ENCODE results near the gene SHCBP1L.

DNA sequence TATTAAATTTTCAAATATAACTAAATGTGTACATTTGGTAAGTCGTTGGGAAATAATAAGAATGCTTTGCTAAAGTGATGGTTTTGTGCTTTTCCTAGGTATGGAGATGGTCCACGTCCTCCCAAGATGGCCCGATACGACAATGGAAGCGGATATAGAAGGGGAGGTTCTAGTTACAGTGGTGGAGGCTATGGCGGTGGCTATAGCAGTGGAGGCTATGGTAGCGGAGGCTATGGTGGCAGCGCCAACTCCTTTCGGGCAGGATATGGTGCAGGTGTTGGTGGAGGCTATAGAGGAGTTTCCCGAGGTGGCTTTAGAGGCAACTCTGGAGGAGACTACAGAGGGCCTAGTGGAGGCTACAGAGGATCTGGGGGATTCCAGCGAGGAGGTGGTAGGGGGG lies 66.0 kb downstream of the SHCBP1L start:
- TF ChIP-seq, protein P1, sequence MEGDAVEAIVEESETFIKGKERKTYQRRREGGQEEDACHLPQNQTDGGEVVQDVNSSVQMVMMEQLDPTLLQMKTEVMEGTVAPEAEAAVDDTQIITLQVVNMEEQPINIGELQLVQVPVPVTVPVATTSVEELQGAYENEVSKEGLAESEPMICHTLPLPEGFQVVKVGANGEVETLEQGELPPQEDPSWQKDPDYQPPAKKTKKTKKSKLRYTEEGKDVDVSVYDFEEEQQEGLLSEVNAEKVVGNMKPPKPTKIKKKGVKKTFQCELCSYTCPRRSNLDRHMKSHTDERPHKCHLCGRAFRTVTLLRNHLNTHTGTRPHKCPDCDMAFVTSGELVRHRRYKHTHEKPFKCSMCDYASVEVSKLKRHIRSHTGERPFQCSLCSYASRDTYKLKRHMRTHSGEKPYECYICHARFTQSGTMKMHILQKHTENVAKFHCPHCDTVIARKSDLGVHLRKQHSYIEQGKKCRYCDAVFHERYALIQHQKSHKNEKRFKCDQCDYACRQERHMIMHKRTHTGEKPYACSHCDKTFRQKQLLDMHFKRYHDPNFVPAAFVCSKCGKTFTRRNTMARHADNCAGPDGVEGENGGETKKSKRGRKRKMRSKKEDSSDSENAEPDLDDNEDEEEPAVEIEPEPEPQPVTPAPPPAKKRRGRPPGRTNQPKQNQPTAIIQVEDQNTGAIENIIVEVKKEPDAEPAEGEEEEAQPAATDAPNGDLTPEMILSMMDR (IDR thresholded peaks at IDR 0.05): no peak
- no peak for TF ChIP-seq POLR2A (IDR thresholded peaks at IDR 0.05)

Measured in heart left ventricle (tissue), 13 donors.